Smooth muscle cell (in vitro differentiated cells): Measurements from ENCODE around the gene ALDOC. TPM values are rescaled to one million over a fixed set of nuclear protein-coding genes. Genes with fewer than 3 reads are reported as not detected.

Experiments used
- DNase-seq: peaks from one replicate; lab custom pipeline; 2025; ENCODE audit not compliant: unreplicated experiment; lab: John Stamatoyannopoulos, UW
- H2AFZ ChIP-seq: fragments of 200-600 bp; sonication (generic); 2 replicates; pipeline ENCODE4 v1.6.0; 2016; ENCODE audit warnings: antibody characterized with exemption, low read depth, mild to moderate bottlenecking
- H3F3A ChIP-seq: fragments of 200-600 bp; sonication (generic); 2 replicates; pipeline ENCODE4 v1.6.0; 2017; ENCODE audit warnings: antibody characterized with exemption, low read depth
- H3K27ac ChIP-seq: fragments of 200-600 bp; sonication (generic); 2 replicates; pipeline ENCODE4 v1.5.1; 2016; ENCODE audit warnings: low read depth, mild to moderate bottlenecking
- H3K27me3 ChIP-seq: fragments of 200-600 bp; sonication (generic); 2 replicates; pipeline ENCODE4 v1.6.1; 2016; ENCODE audit warnings: low read depth, mild to moderate bottlenecking
- H3K36me3 ChIP-seq: fragments of 200-600 bp; sonication (generic); 2 replicates; pipeline ENCODE4 v1.5.1; 2016; ENCODE audit warnings: low read depth
- H3K4me1 ChIP-seq: fragments of 200-600 bp; sonication (generic); 2 replicates; pipeline ENCODE4 v1.5.1; 2016; ENCODE audit warnings: low read depth
- H3K4me2 ChIP-seq: fragments of 200-600 bp; sonication (generic); 2 replicates; pipeline ENCODE4 v1.6.0; 2016; ENCODE audit warnings: mild to moderate bottlenecking
- H3K4me3 ChIP-seq: fragments of 200-600 bp; sonication (generic); 2 replicates; pipeline ENCODE4 v1.5.1; 2016; ENCODE audit warnings: mild to moderate bottlenecking
- H3K79me2 ChIP-seq: fragments of 200-600 bp; sonication (generic); 2 replicates; pipeline ENCODE4 v1.6.0; 2016; ENCODE audit warnings: low read depth, mild to moderate bottlenecking
- H3K9ac ChIP-seq: fragments of 200-600 bp; sonication (generic); 2 replicates; pipeline ENCODE4 v1.6.0; 2016; ENCODE audit warnings: low read depth
- H3K9me3 ChIP-seq: fragments of 200-600 bp; sonication (generic); replicated peaks from 2 replicates; pipeline ENCODE4 v1.5.1; 2016; ENCODE audit warnings: low read depth
- H4K20me1 ChIP-seq: fragments of 200-600 bp; sonication (generic); 2 replicates; pipeline ENCODE4 v1.6.0; 2016; ENCODE audit warnings: low read depth
- CTCF ChIP-seq: fragments of 200-600 bp; sonication (generic); IDR thresholded peaks from 2 replicates; pipeline ENCODE4 v1.5.1; 2017; ENCODE audit warnings: borderline replicate concordance, mild to moderate bottlenecking, antibody characterized with exemption; ENCODE audit not compliant: insufficient read depth, poor library complexity, severe bottlenecking
- WGBS: methylation state at CpG from one replicate; pipeline ENCODE4 v1.1.7; 2016; ENCODE audit warnings: low lambda C conversion rate; 5-methylcytosine and 5-hydroxymethylcytosine counted together
- polyA plus RNA-seq: library from polyadenylated mRNA; unstranded; fragments of >200 nt; fragmentation: Nextera tagmentation; extraction: Ambion mirVana; gene quantifications from 2 replicates; pipeline ENCODE4 v1.2.1, GENCODE V29; 2016
- total RNA-seq: library from RNA; depleted of rRNA; stranded (reverse); fragments of >200 nt; gene quantifications from 2 replicates; pipeline ENCODE4 v1.2.3, GENCODE V29; 2014

Gene ALDOC
- total and polyA plus RNA-seq, 2 experiments from 2014 or later: 71.5 to 72.6 TPM

GRCh38 chr17:28544402-28545140, 32.1 kb downstream of the ALDOC start:
- no peak for TF ChIP-seq CTCF
- Histone ChIP-seq H3K9me3 (no peaks in the 10 kb centered on the region), H3K27ac (no peak overlapping the region), H3K4me2 (no peak overlapping the region), H3K27me3 (no peaks in the 10 kb centered on the region), H3K9ac (no peak overlapping the region), H2AFZ (no peak overlapping the region), H4K20me1 (peaks cover 19% of the 10 kb centered on the region), H3K79me2 (no peaks in the 10 kb centered on the region), H3K36me3 (no peaks in the 10 kb centered on the region), H3K4me1 (peaks cover 3% of the 10 kb centered on the region), H3F3A (no peaks in the 10 kb centered on the region), H3K4me3 (no peak overlapping the region)
- WGBS: 83% methylated on average over 4 of the region's 4 CpGs
- no peak for DNase-seq

- H3K4me1 ChIP-seq: no peaks in the 10 kb centered on the region
- H3K27me3 ChIP-seq: no peaks in the 10 kb centered on the region
- no peaks in the 10 kb centered on the region for H3K9me3 ChIP-seq
- no peaks in the 10 kb centered on the region for H3K79me2 ChIP-seq
- DNase-seq: no peak
- H2AFZ ChIP-seq: no peak overlapping the region
- H4K20me1 ChIP-seq: no peaks in the 10 kb centered on the region
- no peak overlapping the region for H3K27ac ChIP-seq
- no peaks in the 10 kb centered on the region for H3F3A ChIP-seq
- no peak overlapping the region for H3K4me3 ChIP-seq
- TF ChIP-seq CTCF: no peak
- no peak overlapping the region for H3K4me2 ChIP-seq
- H3K36me3 ChIP-seq: no peaks in the 10 kb centered on the region
- H3K9ac ChIP-seq: no peak overlapping the region
- WGBS: 95% methylated on average over 4 of the region's 4 CpGs
These were observed 35.3 kb downstream of the ALDOC start for GRCh38 chr17:28541439-28541838.

GRCh38 chr17:28540231-28540630, 36.5 kb downstream of the ALDOC start:
- no peak overlapping the region for H3K4me2 ChIP-seq
- no peaks in the 10 kb centered on the region for H3K79me2 ChIP-seq
- TF ChIP-seq CTCF: no peak
- H3F3A ChIP-seq: no peaks in the 10 kb centered on the region
- no peaks in the 10 kb centered on the region for H3K36me3 ChIP-seq
- whole genome bisulfite sequencing: 87% methylated on average over 4 of the region's 4 CpGs
- H3K9me3 ChIP-seq: no peaks in the 10 kb centered on the region
- H2AFZ ChIP-seq: no peak overlapping the region
- no peak for DNase-seq
- H3K4me1 ChIP-seq: no peaks in the 10 kb centered on the region
- H4K20me1 ChIP-seq: no peaks in the 10 kb centered on the region
- H3K4me3 ChIP-seq: no peak overlapping the region
- H3K27me3 ChIP-seq: no peaks in the 10 kb centered on the region
- no peak overlapping the region for H3K27ac ChIP-seq
- H3K9ac ChIP-seq: no peak overlapping the region

GRCh38 chr17:28538296-28538895, 38.3 kb downstream of the ALDOC start:
- H3K9ac ChIP-seq: no peak overlapping the region
- TF ChIP-seq CTCF: no peak
- DNase-seq: no peak
- no peak overlapping the region for H3K4me3 ChIP-seq
- H3K27me3 ChIP-seq: no peaks in the 10 kb centered on the region
- no peaks in the 10 kb centered on the region for H3K36me3 ChIP-seq
- 94% methylated on average over 14 of the region's 14 CpGs for WGBS
- no peaks in the 10 kb centered on the region for H3F3A ChIP-seq
- H3K4me1 ChIP-seq: no peaks in the 10 kb centered on the region
- no peak overlapping the region for H3K4me2 ChIP-seq
- no peak overlapping the region for H2AFZ ChIP-seq
- no peaks in the 10 kb centered on the region for H3K79me2 ChIP-seq
- no peaks in the 10 kb centered on the region for H3K9me3 ChIP-seq
- no peaks in the 10 kb centered on the region for H4K20me1 ChIP-seq
- H3K27ac ChIP-seq: no peak overlapping the region
